ENCODE results near the gene PFKFB1.

Gene PFKFB1

GRCh38 chrX:54979432-54979831, 14.6 kb downstream of the PFKFB1 start:
- no peak overlapping the region for H2AFZ ChIP-seq (ENCODE audit: insufficient read depth, low read length, poor library complexity)
- H2BK12ac ChIP-seq (ENCODE audit: low read length) = no peak overlapping the region
- no peak overlapping the region for H3K23ac ChIP-seq (ENCODE audit: low read length)
- no peak overlapping the region for H3K27ac ChIP-seq (ENCODE audit: low read depth, low read length)
- no peak overlapping the region for H3K4ac ChIP-seq (ENCODE audit: low read depth, low read length)
- H3K4me1 ChIP-seq (ENCODE audit: control insufficient read depth in 1 of 2, insufficient read depth in 2 of 2, low read length in 2 of 2) = no peaks in the 10 kb centered on the region
- H4K91ac ChIP-seq (ENCODE audit: low read depth, low read length) = no peak overlapping the region
- no peak overlapping the region for H4K8ac ChIP-seq (ENCODE audit: low read depth, low read length)
- no peaks in the 10 kb centered on the region for H3K9me3 ChIP-seq (ENCODE audit: insufficient read depth, low read depth, low read length)
- DNase-seq = no peak
- no peak overlapping the region for H3K4me3 ChIP-seq (ENCODE audit: low read depth, low read length)
- H3K4me2 ChIP-seq (ENCODE audit: low read length) = no peak overlapping the region
- H3K9ac ChIP-seq (ENCODE audit: low read length) = no peak overlapping the region
- no peak overlapping the region for H3K18ac ChIP-seq (ENCODE audit: low read length)
- no peak overlapping the region for H2BK120ac ChIP-seq (ENCODE audit: insufficient read depth, low read length, poor library complexity)
- H3K14ac ChIP-seq (ENCODE audit: low read length) = no peak overlapping the region
- no peaks in the 10 kb centered on the region for H3K36me3 ChIP-seq (ENCODE audit: control insufficient read depth in 1 of 2, insufficient read depth in 2 of 2, low read length in 2 of 2)
- no peaks in the 10 kb centered on the region for H3K79me1 ChIP-seq (ENCODE audit: low read length)
- H2AK5ac ChIP-seq (ENCODE audit: low read length) = no peak overlapping the region
- no peaks in the 10 kb centered on the region for H3K79me2 ChIP-seq (ENCODE audit: control insufficient read depth, insufficient read depth, low read length, poor library complexity)
- no peak overlapping the region for H2BK5ac ChIP-seq (ENCODE audit: low read depth, low read length, poor library complexity)
- no peak overlapping the region for H4K12ac ChIP-seq (ENCODE audit: low read depth, low read length)
- no peaks in the 10 kb centered on the region for H3K27me3 ChIP-seq (ENCODE audit: insufficient read depth, low read length)

DNA sequence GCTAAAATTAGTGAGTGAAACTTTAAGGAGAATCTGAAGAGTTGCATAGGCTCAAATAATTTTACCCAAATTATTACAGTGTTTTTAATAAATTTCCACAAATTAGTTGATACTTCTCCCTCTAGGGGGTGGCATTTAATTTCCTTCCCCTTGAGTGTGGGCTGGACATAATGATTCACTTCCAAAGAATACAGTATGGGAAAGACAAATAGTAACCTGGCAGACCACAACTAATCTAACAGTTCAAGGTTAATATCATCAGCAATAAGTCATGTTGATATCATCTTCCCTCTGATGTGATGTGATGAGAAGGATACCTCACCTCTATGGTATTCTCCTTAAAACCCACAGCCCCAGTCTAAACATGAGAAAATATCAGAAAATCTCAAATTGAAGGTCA, 15.5 kb downstream of the PFKFB1 start:
- Histone ChIP-seq H4K8ac (ENCODE audit: low read depth, low read length) (no peak overlapping the region), H3K9me3 (ENCODE audit: insufficient read depth, low read depth, low read length) (no peaks in the 10 kb centered on the region), H2BK120ac (ENCODE audit: insufficient read depth, low read length, poor library complexity) (no peak overlapping the region), H3K27ac (ENCODE audit: low read depth, low read length) (no peak overlapping the region), H4K91ac (ENCODE audit: low read depth, low read length) (no peak overlapping the region), H3K4ac (ENCODE audit: low read depth, low read length) (no peak overlapping the region), H4K12ac (ENCODE audit: low read depth, low read length) (no peak overlapping the region), H3K4me1 (ENCODE audit: control insufficient read depth in 1 of 2, insufficient read depth in 2 of 2, low read length in 2 of 2) (no peaks in the 10 kb centered on the region), H3K79me2 (ENCODE audit: control insufficient read depth, insufficient read depth, low read length, poor library complexity) (no peaks in the 10 kb centered on the region), H3K18ac (ENCODE audit: low read length) (no peak overlapping the region), H3K27me3 (ENCODE audit: insufficient read depth, low read length) (no peaks in the 10 kb centered on the region), H3K9ac (ENCODE audit: low read length) (no peak overlapping the region), H2AK5ac (ENCODE audit: low read length) (no peak overlapping the region), H3K23ac (ENCODE audit: low read length) (no peak overlapping the region), H2BK5ac (ENCODE audit: low read depth, low read length, poor library complexity) (no peak overlapping the region), H2AFZ (ENCODE audit: insufficient read depth, low read length, poor library complexity) (no peak overlapping the region), H3K4me2 (ENCODE audit: low read length) (no peak overlapping the region), H3K14ac (ENCODE audit: low read length) (no peak overlapping the region), H3K79me1 (ENCODE audit: low read length) (no peaks in the 10 kb centered on the region), H2BK12ac (ENCODE audit: low read length) (no peak overlapping the region), H3K4me3 (ENCODE audit: low read depth, low read length) (no peak overlapping the region), H3K36me3 (ENCODE audit: control insufficient read depth in 1 of 2, insufficient read depth in 2 of 2, low read length in 2 of 2) (no peaks in the 10 kb centered on the region)
- no peak for DNase-seq

- Histone ChIP-seq H3K27me3 (ENCODE audit: insufficient read depth, low read length) (no peaks in the 10 kb centered on the region), H3K4ac (ENCODE audit: low read depth, low read length) (no peak overlapping the region), H4K12ac (ENCODE audit: low read depth, low read length) (no peak overlapping the region), H3K79me1 (ENCODE audit: low read length) (no peaks in the 10 kb centered on the region), H3K36me3 (ENCODE audit: control insufficient read depth in 1 of 2, insufficient read depth in 2 of 2, low read length in 2 of 2) (no peaks in the 10 kb centered on the region), H3K9ac (ENCODE audit: low read length) (no peak overlapping the region), H3K4me1 (ENCODE audit: control insufficient read depth in 1 of 2, insufficient read depth in 2 of 2, low read length in 2 of 2) (no peaks in the 10 kb centered on the region), H3K23ac (ENCODE audit: low read length) (no peak overlapping the region), H2AFZ (ENCODE audit: insufficient read depth, low read length, poor library complexity) (no peak overlapping the region), H3K18ac (ENCODE audit: low read length) (no peak overlapping the region), H3K4me3 (ENCODE audit: low read depth, low read length) (no peak overlapping the region), H4K91ac (ENCODE audit: low read depth, low read length) (no peak overlapping the region), H2BK12ac (ENCODE audit: low read length) (no peak overlapping the region), H4K8ac (ENCODE audit: low read depth, low read length) (no peak overlapping the region), H3K14ac (ENCODE audit: low read length) (no peak overlapping the region), H3K27ac (ENCODE audit: low read depth, low read length) (no peak overlapping the region), H3K9me3 (ENCODE audit: insufficient read depth, low read depth, low read length) (no peaks in the 10 kb centered on the region), H2BK120ac (ENCODE audit: insufficient read depth, low read length, poor library complexity) (no peak overlapping the region), H3K79me2 (ENCODE audit: control insufficient read depth, insufficient read depth, low read length, poor library complexity) (no peaks in the 10 kb centered on the region), H2AK5ac (ENCODE audit: low read length) (no peak overlapping the region), H2BK5ac (ENCODE audit: low read depth, low read length, poor library complexity) (no peak overlapping the region), H3K4me2 (ENCODE audit: low read length) (no peak overlapping the region)
- no peak for DNase-seq
- WGBS (ENCODE audit: extremely low coverage, insufficient coverage, insufficient read length) = no CpG with 5 or more reads among the region's 4 CpGs
Observed at GRCh38 chrX:54977387-54977786, 16.6 kb downstream of the PFKFB1 start.

DNA sequence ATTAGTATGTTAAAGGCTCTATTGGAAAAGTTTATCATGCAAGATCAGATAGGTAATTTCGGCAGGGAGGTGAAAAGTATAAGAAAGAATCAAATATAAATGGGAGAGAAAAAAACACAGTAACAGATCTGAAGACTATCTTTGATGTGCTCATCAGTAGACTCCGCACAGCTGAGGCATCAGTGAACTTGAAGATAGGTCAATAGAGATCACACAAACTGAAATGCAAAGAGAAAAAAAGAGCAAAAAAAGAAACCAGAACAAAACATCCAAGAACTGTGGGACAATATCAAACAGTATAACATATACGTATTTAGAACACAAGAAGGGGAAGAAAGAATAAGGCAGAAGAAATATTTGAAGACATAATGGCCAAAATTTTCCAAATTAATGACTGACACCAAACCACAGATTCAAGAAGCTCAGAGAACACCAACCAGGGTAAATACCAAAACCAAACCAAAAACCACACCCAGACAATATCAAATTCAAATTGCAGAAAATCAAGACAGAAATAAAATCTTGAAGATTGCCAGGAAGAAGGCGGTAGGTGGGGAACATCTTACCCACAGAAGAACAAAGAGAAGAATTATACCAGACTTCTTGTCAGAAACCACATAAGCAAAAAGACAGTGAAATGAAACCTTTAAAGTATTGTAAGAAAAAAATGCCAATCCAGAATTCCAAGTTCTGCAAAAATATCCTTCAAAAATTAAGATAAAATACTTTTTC, 29.1 kb downstream of the PFKFB1 start:
- Histone ChIP-seq H2AK5ac (ENCODE audit: low read length) (no peak overlapping the region), H2BK12ac (ENCODE audit: low read length) (no peak overlapping the region), H2BK120ac (ENCODE audit: insufficient read depth, low read length, poor library complexity) (no peak overlapping the region), H3K18ac (ENCODE audit: low read length) (no peak overlapping the region), H2AFZ (ENCODE audit: insufficient read depth, low read length, poor library complexity) (no peak overlapping the region), H4K91ac (ENCODE audit: low read depth, low read length) (no peak overlapping the region), H3K27ac (ENCODE audit: low read depth, low read length) (no peak overlapping the region), H3K9ac (ENCODE audit: low read length) (no peak overlapping the region), H4K8ac (ENCODE audit: low read depth, low read length) (no peak overlapping the region), H3K9me3 (ENCODE audit: insufficient read depth, low read depth, low read length) (no peaks in the 10 kb centered on the region), H3K4ac (ENCODE audit: low read depth, low read length) (no peak overlapping the region), H3K79me2 (ENCODE audit: control insufficient read depth, insufficient read depth, low read length, poor library complexity) (no peaks in the 10 kb centered on the region), H4K12ac (ENCODE audit: low read depth, low read length) (no peak overlapping the region), H3K79me1 (ENCODE audit: low read length) (no peaks in the 10 kb centered on the region), H3K4me1 (ENCODE audit: control insufficient read depth in 1 of 2, insufficient read depth in 2 of 2, low read length in 2 of 2) (no peaks in the 10 kb centered on the region), H3K27me3 (ENCODE audit: insufficient read depth, low read length) (no peaks in the 10 kb centered on the region), H2BK5ac (ENCODE audit: low read depth, low read length, poor library complexity) (no peak overlapping the region), H3K4me2 (ENCODE audit: low read length) (no peak overlapping the region), H3K14ac (ENCODE audit: low read length) (no peak overlapping the region), H3K4me3 (ENCODE audit: low read depth, low read length) (no peak overlapping the region), H3K36me3 (ENCODE audit: control insufficient read depth in 1 of 2, insufficient read depth in 2 of 2, low read length in 2 of 2) (no peaks in the 10 kb centered on the region), H3K23ac (ENCODE audit: low read length) (no peak overlapping the region)
- no peak for DNase-seq
- WGBS (ENCODE audit: extremely low coverage, insufficient coverage, insufficient read length) = no CpG with 5 or more reads among the region's 4 CpGs

All from trophoblast cell (in vitro differentiated cells and primary cell).